ENCODE results near the gene MYO1A. TPM values are rescaled to one million over a fixed set of nuclear protein-coding genes. Genes with fewer than 3 reads are reported as not detected.
"Not testable (repeated sequence)": the region's sequence is repeated elsewhere in the genome, so short reads cannot be mapped to it uniquely, and the experiment has no call there.

The MYO1A gene
- total RNA-seq, 1 donor, result under 0.01 TPM

- peak overlapping the region; percentile 83 for H3K4me3 ChIP-seq (ENCODE audit: low read depth, low read length)
- TF ChIP-seq, protein P1, sequence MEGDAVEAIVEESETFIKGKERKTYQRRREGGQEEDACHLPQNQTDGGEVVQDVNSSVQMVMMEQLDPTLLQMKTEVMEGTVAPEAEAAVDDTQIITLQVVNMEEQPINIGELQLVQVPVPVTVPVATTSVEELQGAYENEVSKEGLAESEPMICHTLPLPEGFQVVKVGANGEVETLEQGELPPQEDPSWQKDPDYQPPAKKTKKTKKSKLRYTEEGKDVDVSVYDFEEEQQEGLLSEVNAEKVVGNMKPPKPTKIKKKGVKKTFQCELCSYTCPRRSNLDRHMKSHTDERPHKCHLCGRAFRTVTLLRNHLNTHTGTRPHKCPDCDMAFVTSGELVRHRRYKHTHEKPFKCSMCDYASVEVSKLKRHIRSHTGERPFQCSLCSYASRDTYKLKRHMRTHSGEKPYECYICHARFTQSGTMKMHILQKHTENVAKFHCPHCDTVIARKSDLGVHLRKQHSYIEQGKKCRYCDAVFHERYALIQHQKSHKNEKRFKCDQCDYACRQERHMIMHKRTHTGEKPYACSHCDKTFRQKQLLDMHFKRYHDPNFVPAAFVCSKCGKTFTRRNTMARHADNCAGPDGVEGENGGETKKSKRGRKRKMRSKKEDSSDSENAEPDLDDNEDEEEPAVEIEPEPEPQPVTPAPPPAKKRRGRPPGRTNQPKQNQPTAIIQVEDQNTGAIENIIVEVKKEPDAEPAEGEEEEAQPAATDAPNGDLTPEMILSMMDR (IDR thresholded peaks at IDR 0.05; ENCODE audit: insufficient read depth, low read depth, low read length), result no peak
- peak; percentile 90 for DNase-seq (ENCODE audit: low read depth)
Measured at GRCh38 chr12:57087010-57087690, 37.2 kb upstream of the MYO1A start.

DNA sequence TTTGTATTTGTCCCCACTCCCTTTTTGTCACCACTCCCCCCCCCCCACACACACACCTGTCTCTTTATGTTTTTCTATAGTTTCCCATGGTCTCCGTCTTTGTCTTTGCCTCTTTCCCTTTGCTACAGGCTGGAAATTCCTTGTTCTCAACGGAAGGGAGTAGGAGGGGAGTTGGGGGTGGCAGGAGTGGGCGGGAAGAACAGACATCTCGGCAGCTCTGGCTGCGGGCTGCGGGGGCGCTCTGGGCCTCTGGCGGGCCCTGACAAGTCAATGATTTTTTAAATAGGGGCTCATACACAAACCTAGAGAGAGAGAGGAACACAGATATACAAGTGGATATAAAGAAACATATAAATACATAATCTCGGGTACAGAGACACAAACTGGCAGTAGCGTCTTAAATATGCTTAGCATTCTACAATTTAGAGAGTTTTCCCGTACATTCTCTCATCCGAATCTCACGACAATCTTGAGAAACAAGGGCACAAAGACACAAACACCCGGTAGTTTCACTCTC is 36.6 kb upstream of the MYO1A start:
- TF ChIP-seq, protein P1 (IDR thresholded peaks at IDR 0.05; ENCODE audit: insufficient read depth, low read depth, low read length), result peak; percentile 39
- peak; percentile 74 for DNase-seq (ENCODE audit: low read depth)
- peak overlapping the region; percentile 83 for H3K4me3 ChIP-seq (ENCODE audit: low read depth, low read length)

GRCh38 chr12:57085999-57086492 is 36.1 kb upstream of the MYO1A start:
- peak; percentile 29 for DNase-seq (ENCODE audit: low read depth)
- TF ChIP-seq, protein P1 (IDR thresholded peaks at IDR 0.05; ENCODE audit: insufficient read depth, low read depth, low read length), result no peak
- H3K4me3 ChIP-seq (ENCODE audit: low read depth, low read length), result peak overlapping the region; percentile 83

DNA sequence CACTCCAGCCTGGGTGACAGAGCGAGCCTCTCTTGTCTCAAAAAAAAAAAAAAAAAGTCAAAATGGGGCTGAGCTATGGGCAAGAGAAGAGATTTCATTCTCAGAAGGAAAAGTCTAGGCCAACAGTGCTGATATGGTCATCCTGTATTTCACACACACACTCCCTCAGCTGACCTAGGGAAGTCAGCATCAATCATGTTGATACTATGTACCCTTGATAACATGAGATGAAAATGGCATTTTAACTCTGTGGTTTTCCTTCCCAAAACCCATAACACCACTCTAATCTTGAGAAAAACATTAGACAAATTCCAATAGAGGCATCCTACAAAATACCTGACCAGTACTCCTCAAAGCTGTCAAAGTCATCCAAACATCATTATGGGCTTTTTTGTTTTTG is 30.9 kb upstream of the MYO1A start:
- TF ChIP-seq, protein P1 (IDR thresholded peaks at IDR 0.05; ENCODE audit: insufficient read depth, low read depth, low read length), result no peak
- no peak for DNase-seq (ENCODE audit: low read depth)
- H3K4me3 ChIP-seq (ENCODE audit: low read depth, low read length), result no peak overlapping the region

DNA sequence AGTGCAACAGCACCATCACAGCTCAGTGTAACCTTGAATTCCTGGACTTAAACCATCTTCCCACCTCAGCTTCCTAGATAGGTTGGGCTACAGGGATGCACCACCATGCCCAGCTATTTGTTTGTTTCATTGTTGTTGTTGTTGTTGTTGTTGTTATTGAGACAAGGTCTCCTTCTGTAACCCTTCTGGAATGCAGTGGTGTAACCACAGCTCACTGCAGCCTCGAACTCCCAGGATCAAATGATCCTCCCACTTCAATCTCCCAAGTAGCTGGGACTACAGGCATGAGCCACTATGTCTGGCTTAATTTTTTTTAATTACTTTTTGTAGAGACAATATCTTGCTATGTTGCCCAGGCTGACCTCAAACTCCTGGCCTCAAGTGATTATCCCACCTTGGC is 29.9 kb upstream of the MYO1A start:
- TF ChIP-seq, protein P1 (IDR thresholded peaks at IDR 0.05; ENCODE audit: insufficient read depth, low read depth, low read length), result no peak
- no peak for DNase-seq (ENCODE audit: low read depth)
- H3K4me3 ChIP-seq (ENCODE audit: low read depth, low read length), result no peak overlapping the region

GRCh38 chr12:57078519-57079404 is 28.8 kb upstream of the MYO1A start, which contains the start of gene NEMP1:
Gene NEMP1, minus strand, starts transcription at chr12:57078791. Its CDS starts 46 bp downstream, at chr12:57078745.
- DNase-seq (ENCODE audit: low read depth), result peak; percentile 100
- TF ChIP-seq, protein P1 (IDR thresholded peaks at IDR 0.05; ENCODE audit: insufficient read depth, low read depth, low read length), result no peak
- H3K4me3 ChIP-seq (ENCODE audit: low read depth, low read length), result peak within 1 kb of the TSS; percentile 87

DNA sequence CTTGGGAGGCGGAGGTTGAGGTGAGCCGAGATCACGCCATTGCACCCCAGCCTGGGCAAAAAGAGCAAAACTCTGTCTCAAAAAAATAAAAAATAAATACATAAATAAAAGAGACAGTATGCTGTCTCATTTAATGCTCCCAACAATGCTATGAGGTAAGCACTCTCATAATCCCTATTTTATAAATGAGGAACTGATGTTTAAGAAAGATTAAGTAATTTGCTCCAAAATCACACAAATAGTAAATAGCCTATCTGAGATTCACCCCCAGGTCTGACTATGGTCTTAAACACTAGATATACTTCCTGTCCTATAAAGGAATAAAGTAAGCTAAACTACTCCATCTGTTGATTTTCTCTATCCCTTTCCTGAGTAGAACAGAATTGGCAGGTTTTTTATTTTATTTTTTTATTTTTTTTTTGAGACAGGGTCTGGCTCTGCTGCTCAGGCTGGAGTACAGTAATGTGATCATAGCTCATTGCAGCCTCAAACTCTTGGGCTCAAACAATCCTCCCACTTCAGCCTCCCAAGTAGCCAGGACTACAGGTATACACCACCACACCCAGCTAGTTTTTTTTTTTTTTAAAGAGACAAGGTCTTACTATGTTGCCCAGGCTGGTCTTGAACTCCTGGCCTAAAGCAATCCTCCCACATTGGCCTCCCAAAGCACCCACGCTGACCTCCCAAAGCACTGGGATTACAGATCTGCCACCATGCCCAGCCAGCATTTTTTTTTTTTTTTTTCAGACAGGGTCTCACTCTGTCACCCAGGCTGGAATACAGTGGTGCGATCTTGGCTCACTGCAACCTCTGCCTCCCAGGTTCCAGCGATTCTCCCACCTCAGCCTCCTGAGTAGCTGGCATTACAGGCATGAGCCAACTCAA is 23.9 kb upstream of the MYO1A start:
- not testable (repeated sequence) for DNase-seq (ENCODE audit: low read depth); H3K4me3 ChIP-seq (ENCODE audit: low read depth, low read length)
